Activated naive CD8-positive, alpha-beta T cell treated with anti-CD3 and anti-CD28 coated beads, Interleukin-2, amount 50 U/mL, for 24 hours (primary cell): ENCODE data around the gene CX3CL1.

ENCODE experiments used
- ATAC-seq: fragments of 150-1000 bp; cut with Tn5 transposase; one replicate; pipeline ENCODE4 v1.10.0; 2021
- DNase-seq: peaks from one replicate; pipeline ENCODE4 v3.0.0; 2021
- H3K27ac Mint-ChIP-seq: one replicate; pipeline ENCODE4 v1.8.0; 2021; ENCODE audit warnings: mild to moderate bottlenecking, mixed read lengths
- H3K27me3 Mint-ChIP-seq: one replicate; pipeline ENCODE4 v1.8.0; 2021; ENCODE audit warnings: mixed read lengths
- H3K36me3 Mint-ChIP-seq: one replicate; pipeline ENCODE4 v1.8.0; 2021; ENCODE audit warnings: low read depth, mixed read lengths
- H3K4me1 Mint-ChIP-seq: one replicate; pipeline ENCODE4 v1.8.0; 2021; ENCODE audit warnings: mixed read lengths
- H3K4me3 Mint-ChIP-seq: one replicate; pipeline ENCODE4 v1.8.0; 2021; ENCODE audit warnings: mild to moderate bottlenecking, moderate library complexity, mixed read lengths
- H3K9me3 Mint-ChIP-seq: one replicate; pipeline ENCODE4 v1.8.0; 2021; ENCODE audit warnings: mixed read lengths

CX3CL1 gene

DNA sequence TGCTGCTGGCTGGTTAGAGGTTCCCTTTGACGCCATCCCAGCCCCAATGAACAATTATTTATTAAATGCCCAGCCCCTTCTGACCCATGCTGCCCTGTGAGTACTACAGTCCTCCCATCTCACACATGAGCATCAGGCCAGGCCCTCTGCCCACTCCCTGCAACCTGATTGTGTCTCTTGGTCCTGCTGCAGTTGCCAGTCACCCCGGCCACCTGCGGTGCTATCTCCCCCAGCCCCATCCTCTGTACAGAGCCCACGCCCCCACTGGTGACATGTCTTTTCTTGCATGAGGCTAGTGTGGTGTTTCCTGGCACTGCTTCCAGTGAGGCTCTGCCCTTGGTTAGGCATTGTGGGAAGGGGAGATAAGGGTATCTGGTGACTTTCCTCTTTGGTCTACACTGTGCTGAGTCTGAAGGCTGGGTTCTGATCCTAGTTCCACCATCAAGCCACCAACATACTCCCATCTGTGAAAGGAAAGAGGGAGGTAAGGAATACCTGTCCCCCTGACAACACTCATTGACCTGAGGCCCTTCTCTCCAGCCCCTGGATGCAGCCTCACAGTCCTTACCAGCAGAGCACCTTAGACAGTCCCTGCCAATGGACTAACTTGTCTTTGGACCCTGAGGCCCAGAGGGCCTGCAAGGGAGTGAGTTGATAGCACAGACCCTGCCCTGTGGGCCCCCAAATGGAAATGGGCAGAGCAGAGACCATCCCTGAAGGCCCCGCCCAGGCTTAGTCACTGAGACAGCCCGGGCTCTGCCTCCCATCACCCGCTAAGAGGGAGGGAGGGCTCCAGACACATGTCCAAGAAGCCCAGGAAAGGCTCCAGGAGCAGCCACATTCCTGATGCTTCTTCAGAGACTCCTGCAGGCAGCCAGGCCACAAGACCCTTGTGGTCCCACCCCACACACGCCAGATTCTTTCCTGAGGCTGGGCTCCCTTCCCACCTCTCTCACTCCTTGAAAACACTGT is 11.3 kb downstream of the CX3CL1 start:
- H3K9me3 Mint-ChIP-seq, result no peaks in the 10 kb centered on the region
- DNase-seq, result no peak
- no peak for ATAC-seq
- H3K36me3 Mint-ChIP-seq, result no peaks in the 10 kb centered on the region
- peaks cover 32% of the 10 kb centered on the region for H3K4me1 Mint-ChIP-seq
- no peak overlapping the region for H3K4me3 Mint-ChIP-seq
- no peak overlapping the region for H3K27ac Mint-ChIP-seq
- peaks cover 7% of the 10 kb centered on the region for H3K27me3 Mint-ChIP-seq

DNA sequence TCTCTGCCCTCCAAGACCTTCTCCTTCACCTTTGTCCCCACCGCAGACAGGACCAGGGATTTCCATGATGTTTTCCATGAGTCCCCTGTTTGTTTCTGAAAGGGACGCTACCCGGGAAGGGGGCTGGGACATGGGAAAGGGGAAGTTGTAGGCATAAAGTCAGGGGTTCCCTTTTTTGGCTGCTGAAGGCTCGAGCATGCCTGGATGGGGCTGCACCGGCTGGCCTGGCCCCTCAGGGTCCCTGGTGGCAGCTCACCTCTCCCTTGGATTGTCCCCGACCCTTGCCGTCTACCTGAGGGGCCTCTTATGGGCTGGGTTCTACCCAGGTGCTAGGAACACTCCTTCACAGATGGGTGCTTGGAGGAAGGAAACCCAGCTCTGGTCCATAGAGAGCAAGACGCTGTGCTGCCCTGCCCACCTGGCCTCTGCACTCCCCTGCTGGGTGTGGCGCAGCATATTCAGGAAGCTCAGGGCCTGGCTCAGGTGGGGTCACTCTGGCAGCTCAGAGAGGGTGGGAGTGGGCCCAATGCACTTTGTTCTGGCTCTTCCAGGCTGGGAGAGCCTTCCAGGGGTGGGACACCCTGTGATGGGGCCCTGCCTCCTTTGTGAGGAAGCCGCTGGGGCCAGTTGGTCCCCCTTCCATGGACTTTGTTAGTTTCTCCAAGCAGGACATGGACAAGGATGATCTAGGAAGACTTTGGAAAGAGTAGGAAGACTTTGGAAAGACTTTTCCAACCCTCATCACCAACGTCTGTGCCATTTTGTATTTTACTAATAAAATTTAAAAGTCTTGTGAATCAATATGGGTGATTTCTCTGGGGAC is 12.2 kb downstream of the CX3CL1 start:
- DNase-seq, result no peak
- no peak overlapping the region for H3K27ac Mint-ChIP-seq
- peaks cover 9% of the 10 kb centered on the region for H3K27me3 Mint-ChIP-seq
- H3K9me3 Mint-ChIP-seq, result no peaks in the 10 kb centered on the region
- H3K4me1 Mint-ChIP-seq, result peaks cover 35% of the 10 kb centered on the region
- H3K36me3 Mint-ChIP-seq, result no peaks in the 10 kb centered on the region
- H3K4me3 Mint-ChIP-seq, result no peak overlapping the region
- ATAC-seq, result no peak

DNA sequence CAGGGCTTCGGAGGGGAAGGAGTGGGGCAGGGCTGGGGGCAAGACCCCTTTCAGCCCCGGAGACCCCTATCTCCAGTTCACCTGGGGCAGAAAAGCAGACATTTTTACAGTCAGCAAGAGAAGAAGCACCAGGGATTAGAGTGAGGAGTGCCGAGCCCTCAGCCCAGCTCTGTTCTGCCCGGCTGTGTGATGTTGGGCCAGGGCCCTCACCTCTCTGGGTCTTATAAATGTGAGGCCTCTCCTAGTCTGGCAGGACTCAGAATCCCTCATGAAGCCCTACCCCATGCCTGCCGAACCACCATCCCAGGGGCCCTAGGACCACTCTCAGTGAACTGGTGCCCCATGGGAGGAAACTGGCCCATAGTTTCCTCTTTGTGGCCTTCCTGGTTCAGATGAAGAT is 12.8 kb downstream of the CX3CL1 start:
- H3K36me3 Mint-ChIP-seq, result no peaks in the 10 kb centered on the region
- DNase-seq, result no peak
- H3K4me1 Mint-ChIP-seq, result peaks cover 35% of the 10 kb centered on the region
- H3K4me3 Mint-ChIP-seq, result no peak overlapping the region
- peaks cover 9% of the 10 kb centered on the region for H3K27me3 Mint-ChIP-seq
- ATAC-seq, result peak; percentile 4
- no peaks in the 10 kb centered on the region for H3K9me3 Mint-ChIP-seq
- H3K27ac Mint-ChIP-seq, result no peak overlapping the region

DNA sequence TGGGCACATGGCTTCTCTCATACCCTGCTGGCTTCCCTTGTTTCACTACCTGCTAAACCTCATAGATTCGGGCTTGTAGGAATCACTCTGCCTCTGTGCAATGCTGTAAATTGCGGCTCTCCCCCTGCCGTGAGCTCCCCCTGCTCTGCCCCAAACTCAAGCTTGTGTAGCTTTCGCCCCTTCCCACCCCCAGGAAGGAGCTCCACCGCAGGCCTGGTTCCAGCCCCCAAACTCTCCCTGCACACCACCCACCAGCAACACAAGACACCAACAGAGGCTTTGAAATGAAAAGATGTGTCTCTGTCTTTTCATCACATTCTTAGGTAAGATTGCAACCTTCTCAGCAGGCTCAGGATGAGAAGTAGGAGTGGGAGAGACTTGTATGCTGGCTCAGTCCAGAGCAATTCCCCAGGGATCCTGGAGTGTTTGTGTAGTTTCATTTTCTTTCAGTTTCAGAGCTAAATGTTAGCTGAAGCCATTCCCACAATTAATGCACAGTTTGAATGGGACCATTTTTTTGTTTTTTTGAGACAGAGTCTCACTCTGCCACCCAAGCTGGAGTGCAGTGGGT is 14.2 kb downstream of the CX3CL1 start:
- H3K4me3 Mint-ChIP-seq, result no peak overlapping the region
- no peak for ATAC-seq
- H3K27me3 Mint-ChIP-seq, result peaks cover 12% of the 10 kb centered on the region
- DNase-seq, result no peak
- H3K27ac Mint-ChIP-seq, result no peak overlapping the region
- peaks cover 29% of the 10 kb centered on the region for H3K4me1 Mint-ChIP-seq
- no peaks in the 10 kb centered on the region for H3K9me3 Mint-ChIP-seq
- no peaks in the 10 kb centered on the region for H3K36me3 Mint-ChIP-seq

DNA sequence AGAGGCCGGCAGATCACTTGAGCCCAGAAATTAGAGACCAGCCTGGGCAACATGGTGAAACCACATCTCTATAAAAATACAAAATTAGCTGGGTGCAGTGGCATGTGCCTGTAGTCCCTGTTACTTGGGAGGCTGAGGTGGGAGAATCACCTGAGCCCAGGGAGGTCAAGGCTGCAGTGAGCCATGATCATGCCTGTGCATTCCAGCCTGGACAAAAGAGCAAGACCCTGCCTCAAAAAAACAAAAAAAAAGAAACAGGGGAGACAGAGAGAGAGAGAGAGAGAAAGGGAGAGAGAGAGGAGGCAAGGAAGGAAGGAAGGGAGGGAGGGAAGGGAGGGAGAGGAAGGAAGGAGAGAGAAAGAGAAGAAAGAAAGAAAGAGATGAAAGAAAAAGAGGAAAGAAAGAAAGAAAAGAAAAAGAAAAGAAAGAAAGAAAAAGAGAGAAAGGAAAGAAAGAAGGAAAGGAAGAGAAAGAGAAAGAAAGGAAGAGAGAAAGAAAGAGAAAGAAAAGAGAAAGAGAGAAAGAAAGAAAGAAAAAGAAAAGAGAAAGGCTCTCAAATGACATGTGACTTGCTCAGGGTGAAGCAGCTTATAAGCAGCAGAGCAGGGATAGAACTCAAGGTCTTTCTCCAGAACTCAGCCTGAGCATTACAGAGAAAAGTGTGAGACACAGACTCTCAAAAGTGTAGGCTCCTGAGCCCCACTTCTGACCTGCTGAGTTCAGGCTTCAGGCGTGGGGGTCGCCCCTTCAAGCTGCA is 15.5 kb downstream of the CX3CL1 start:
- ATAC-seq, result peak; percentile 27
- H3K4me1 Mint-ChIP-seq, result peaks cover 24% of the 10 kb centered on the region
- no peaks in the 10 kb centered on the region for H3K9me3 Mint-ChIP-seq
- H3K27ac Mint-ChIP-seq, result no peak overlapping the region
- no peaks in the 10 kb centered on the region for H3K36me3 Mint-ChIP-seq
- H3K27me3 Mint-ChIP-seq, result peaks cover 15% of the 10 kb centered on the region
- H3K4me3 Mint-ChIP-seq, result no peak overlapping the region
- no peak for DNase-seq

DNA sequence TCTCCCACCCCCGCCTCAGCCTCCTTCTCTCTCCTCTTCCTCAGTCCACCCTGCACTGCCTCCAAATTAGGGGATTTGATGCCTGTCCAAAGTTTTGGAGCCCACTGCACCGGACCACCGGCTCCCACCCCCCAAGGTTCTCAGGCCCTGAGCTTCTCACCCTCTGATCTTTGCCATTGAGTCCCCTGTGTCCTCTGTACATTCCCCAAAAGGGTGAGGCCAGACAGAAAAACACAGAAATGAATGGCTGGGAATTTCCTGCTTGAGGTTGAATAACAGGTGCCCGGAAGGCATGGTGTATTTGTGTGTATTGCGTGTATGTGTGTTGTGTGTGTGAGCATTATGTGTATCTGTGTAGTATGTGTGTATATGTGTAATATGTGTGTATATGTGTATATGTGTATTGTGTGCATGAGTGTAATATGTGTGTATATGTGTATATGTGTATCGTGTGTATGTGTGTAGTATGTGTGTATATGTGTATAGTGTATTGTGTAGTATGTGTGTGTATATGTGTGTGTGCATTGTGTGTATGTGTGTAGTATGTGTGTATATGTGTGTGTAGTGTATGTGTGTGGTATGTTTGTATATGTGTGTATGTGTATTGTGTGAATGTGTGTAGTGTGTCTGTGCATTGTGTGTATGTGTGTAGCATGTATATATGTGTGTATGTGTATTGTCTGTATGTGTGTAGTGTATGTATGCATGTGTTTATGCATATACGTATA is 16.2 kb downstream of the CX3CL1 start:
- Mint-ChIP-seq H3K4me1 (peaks cover 23% of the 10 kb centered on the region), H3K27ac (no peak overlapping the region), H3K27me3 (peaks cover 15% of the 10 kb centered on the region), H3K36me3 (no peaks in the 10 kb centered on the region), H3K9me3 (no peaks in the 10 kb centered on the region), H3K4me3 (no peak overlapping the region)
- DNase-seq (no peak), ATAC-seq (peak; percentile 47)

DNA sequence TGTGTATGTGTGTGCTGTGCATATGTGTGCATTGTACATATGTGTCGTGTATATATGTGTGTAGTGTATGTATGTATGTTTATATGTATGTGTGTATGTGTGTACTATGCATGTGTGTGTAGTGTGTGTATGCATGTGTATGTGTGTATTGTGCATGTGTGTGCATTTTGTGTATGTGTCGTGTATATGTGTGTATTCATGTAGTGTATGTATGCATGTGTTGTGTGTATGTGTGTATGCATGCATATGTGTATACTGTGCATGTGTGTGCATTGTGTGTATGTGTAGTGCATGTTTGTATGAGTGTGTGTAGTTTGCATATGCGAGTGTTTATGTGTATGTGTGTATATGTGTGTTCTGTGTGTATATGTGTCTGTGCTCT is 16.8 kb downstream of the CX3CL1 start:
- H3K4me1 Mint-ChIP-seq, result peaks cover 19% of the 10 kb centered on the region
- no peaks in the 10 kb centered on the region for H3K36me3 Mint-ChIP-seq
- no peak for DNase-seq
- peaks cover 15% of the 10 kb centered on the region for H3K27me3 Mint-ChIP-seq
- H3K9me3 Mint-ChIP-seq, result no peaks in the 10 kb centered on the region
- H3K27ac Mint-ChIP-seq, result no peak overlapping the region
- ATAC-seq, result no peak
- no peak overlapping the region for H3K4me3 Mint-ChIP-seq

DNA sequence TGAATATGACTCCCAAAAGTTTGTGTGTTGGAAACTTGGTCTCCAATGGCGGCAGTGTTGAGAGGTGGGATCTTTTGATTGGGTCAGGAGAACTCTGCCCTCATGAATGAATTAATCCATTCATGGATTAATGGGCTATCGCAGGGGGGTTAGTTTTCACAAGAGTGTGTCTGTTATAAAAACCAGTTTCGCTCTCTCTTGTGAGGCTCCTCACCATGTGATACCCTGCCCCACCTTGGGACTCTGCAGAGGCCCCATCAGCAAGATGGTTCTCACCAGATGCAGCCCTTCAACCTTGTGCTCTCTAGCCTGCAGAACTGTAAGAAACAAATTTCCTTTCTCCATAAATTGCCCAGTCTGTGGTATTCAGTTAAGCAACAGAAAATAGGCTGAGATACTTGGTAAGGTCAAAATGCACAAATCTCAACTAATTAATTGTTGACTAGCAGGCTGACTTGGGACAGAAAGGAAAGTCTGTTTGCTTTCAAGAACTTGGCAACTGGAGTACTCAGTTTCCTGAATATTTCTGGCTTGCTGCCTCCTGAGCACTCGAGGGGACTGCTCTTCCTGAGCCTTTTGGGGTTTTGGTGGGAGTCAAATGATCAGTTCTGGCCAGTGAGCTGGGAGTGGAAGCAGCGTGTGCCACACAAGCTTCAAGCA is 18.5 kb downstream of the CX3CL1 start:
- DNase-seq (no peak), ATAC-seq (no peak)
- Mint-ChIP-seq H3K36me3 (no peaks in the 10 kb centered on the region), H3K4me3 (no peak overlapping the region), H3K4me1 (peaks cover 15% of the 10 kb centered on the region), H3K9me3 (no peaks in the 10 kb centered on the region), H3K27me3 (peaks cover 15% of the 10 kb centered on the region), H3K27ac (no peak overlapping the region)

DNA sequence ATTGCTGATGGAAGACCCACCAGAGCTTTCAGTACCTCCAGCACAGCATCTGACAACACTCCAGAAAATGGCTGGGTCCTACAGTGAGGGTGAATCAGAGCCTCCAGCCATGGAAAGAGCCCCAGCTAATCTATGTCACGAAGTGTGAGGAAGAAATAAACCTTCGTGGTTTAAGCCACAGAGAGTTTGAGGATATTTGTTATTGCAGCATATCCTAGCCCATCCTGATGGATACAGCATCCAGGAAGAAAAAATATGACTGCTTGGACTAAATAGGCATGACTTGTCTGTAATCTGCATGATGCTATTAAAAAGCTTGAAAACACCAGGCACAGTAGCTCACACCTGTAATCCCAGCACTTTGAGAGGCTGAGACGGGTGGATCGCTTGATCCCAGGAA is 19.0 kb downstream of the CX3CL1 start:
- no peak overlapping the region for H3K4me3 Mint-ChIP-seq
- no peaks in the 10 kb centered on the region for H3K36me3 Mint-ChIP-seq
- peaks cover 15% of the 10 kb centered on the region for H3K4me1 Mint-ChIP-seq
- ATAC-seq (peak; percentile 45), DNase-seq (no peak)
- H3K27me3 Mint-ChIP-seq, result peaks cover 15% of the 10 kb centered on the region
- H3K27ac Mint-ChIP-seq, result no peak overlapping the region
- no peaks in the 10 kb centered on the region for H3K9me3 Mint-ChIP-seq

DNA sequence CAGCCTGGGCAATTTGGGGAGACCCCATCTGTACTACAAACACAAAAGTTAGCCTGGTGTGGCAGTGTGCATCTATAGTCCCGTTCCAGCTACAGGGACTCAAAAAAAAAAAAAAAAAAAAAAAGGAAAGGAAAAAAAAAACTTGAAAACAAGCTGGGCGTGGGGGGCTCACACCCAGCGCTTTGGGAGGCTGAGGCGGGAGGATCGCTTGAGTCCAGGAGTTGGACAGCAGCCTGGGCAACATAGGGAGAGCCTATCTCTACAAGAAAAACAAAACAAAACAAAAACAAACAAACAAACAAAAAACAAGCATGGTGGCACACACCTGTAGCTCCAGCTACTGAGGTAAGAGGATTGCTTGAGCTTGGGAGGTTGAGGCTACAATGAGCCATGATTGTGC is 19.4 kb downstream of the CX3CL1 start:
- Mint-ChIP-seq H3K36me3 (no peaks in the 10 kb centered on the region), H3K4me3 (no peak overlapping the region), H3K4me1 (peaks cover 12% of the 10 kb centered on the region), H3K9me3 (no peaks in the 10 kb centered on the region), H3K27ac (no peak overlapping the region), H3K27me3 (peaks cover 12% of the 10 kb centered on the region)
- no peak for ATAC-seq
- DNase-seq, result no peak

DNA sequence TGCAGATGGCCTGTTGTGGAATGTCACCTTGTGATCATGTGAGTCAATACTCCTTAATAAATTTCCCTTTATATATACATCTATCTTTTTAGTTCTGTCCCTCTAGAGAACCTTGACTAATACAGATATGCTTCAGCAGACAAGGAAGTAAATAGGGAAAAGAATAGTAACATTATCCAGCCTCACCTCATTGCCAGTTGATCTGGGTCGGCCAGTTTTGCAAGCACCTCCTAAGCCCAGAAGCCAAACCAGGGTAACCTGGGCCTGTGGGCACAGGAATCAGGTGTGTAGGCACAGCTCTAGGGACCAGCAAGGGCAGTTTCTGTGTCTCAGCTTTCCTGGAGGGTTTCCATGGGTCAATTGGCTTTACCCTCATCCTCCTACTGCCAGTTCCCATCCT is 20.4 kb downstream of the CX3CL1 start:
- no peak for ATAC-seq

DNA sequence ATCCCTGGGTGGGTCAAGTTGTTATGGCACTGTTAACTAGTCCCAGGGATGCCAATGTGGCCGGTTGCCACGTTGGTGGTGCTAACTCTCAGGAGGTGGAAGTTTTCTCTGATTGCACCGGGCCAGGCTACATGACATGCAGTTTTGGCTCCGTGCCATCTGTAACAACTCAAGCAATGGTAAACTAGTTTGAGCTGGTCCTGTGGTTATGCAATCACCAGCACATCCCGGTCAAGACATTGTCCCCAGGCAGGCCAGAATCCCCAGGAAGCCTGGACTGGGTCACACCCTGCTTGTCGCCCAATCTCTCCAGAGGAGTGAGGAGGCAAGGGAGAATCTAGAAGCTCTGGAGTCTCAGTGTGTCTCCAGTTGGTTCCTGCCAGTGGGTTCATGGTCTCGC is 22.2 kb downstream of the CX3CL1 start:
- no peak overlapping the region for H3K27ac Mint-ChIP-seq
- H3K36me3 Mint-ChIP-seq, result no peaks in the 10 kb centered on the region
- peaks cover 4% of the 10 kb centered on the region for H3K4me1 Mint-ChIP-seq
- DNase-seq (no peak), ATAC-seq (no peak)
- peaks cover 7% of the 10 kb centered on the region for H3K27me3 Mint-ChIP-seq
- no peak overlapping the region for H3K4me3 Mint-ChIP-seq
- H3K9me3 Mint-ChIP-seq, result no peaks in the 10 kb centered on the region

More for the DNA sequence above, 20.4 kb downstream of the CX3CL1 start:
- Mint-ChIP-seq H3K27ac (no peak overlapping the region), H3K27me3 (peaks cover 12% of the 10 kb centered on the region), H3K9me3 (no peaks in the 10 kb centered on the region), H3K4me3 (no peak overlapping the region), H3K4me1 (peaks cover 12% of the 10 kb centered on the region), H3K36me3 (no peaks in the 10 kb centered on the region)
- DNase-seq, result no peak

DNA sequence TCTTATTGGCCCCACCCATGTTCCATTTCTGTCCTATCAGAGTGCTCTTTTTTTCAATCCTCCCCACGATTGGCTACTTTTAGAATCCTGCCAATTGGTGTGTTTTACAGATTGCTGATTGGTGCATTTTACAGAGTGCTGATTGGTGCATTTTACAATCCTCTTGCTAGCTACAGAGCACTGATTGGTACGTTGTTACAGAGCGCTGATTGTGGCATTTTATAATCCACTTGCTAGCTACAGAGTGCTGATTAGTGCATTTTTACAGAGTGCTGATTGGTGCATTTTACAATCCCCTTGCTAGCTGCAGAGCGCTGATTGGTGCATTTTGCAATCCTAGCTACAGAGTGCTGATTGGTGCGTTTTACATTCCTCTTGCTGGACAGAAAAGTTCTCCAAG is 22.7 kb downstream of the CX3CL1 start:
- H3K27me3 Mint-ChIP-seq, result peaks cover 7% of the 10 kb centered on the region
- DNase-seq (no peak), ATAC-seq (no peak)
- no peaks in the 10 kb centered on the region for H3K36me3 Mint-ChIP-seq
- H3K4me1 Mint-ChIP-seq, result peaks cover 4% of the 10 kb centered on the region
- no peak overlapping the region for H3K4me3 Mint-ChIP-seq
- no peaks in the 10 kb centered on the region for H3K9me3 Mint-ChIP-seq
- no peak overlapping the region for H3K27ac Mint-ChIP-seq
